Stimulated activated memory B cell treated with anti-CD40 and anti-IgM and Interleukin-4, amounts not matched to agents 10 μg/mL and 1 μg/mL and 100 μg/mL, for 72 hours (primary cell): ENCODE results near the gene ZNF408.

Experiments used
- ATAC-seq: fragments of 150-1000 bp; cut with Tn5 transposase; 2 replicates; pipeline ENCODE4 v1.10.0; 2021
- H3K27ac Mint-ChIP-seq: one replicate; pipeline ENCODE4 v1.8.0; 2022; ENCODE audit warnings: mild to moderate bottlenecking, mixed read lengths
- H3K27me3 Mint-ChIP-seq: one replicate; pipeline ENCODE4 v1.8.0; 2022; ENCODE audit warnings: mixed read lengths
- H3K36me3 Mint-ChIP-seq: one replicate; pipeline ENCODE4 v1.8.0; 2022; ENCODE audit warnings: mixed read lengths
- H3K4me1 Mint-ChIP-seq: one replicate; pipeline ENCODE4 v1.8.0; 2022; ENCODE audit warnings: mixed read lengths
- H3K4me3 Mint-ChIP-seq: one replicate; pipeline ENCODE4 v1.8.0; 2022; ENCODE audit warnings: mild to moderate bottlenecking, moderate library complexity, mixed read lengths
- H3K9me3 Mint-ChIP-seq: one replicate; pipeline ENCODE4 v1.8.0; 2022; ENCODE audit warnings: mixed read lengths

The ZNF408 gene

GRCh38 chr11:46671958-46672315, 28.9 kb upstream of the ZNF408 start:
- ATAC-seq, result no peak
- Mint-ChIP-seq H3K36me3 (peaks cover 39% of the 10 kb centered on the region), H3K27me3 (no peaks in the 10 kb centered on the region), H3K27ac (no peak overlapping the region), H3K4me3 (no peak overlapping the region), H3K4me1 (peaks cover 25% of the 10 kb centered on the region), H3K9me3 (no peaks in the 10 kb centered on the region)

- H3K4me3 Mint-ChIP-seq, result no peak overlapping the region
- H3K4me1 Mint-ChIP-seq, result peaks cover 29% of the 10 kb centered on the region
- no peaks in the 10 kb centered on the region for H3K9me3 Mint-ChIP-seq
- no peak overlapping the region for H3K27ac Mint-ChIP-seq
- H3K27me3 Mint-ChIP-seq, result no peaks in the 10 kb centered on the region
- ATAC-seq, result no peak
- peaks cover 39% of the 10 kb centered on the region for H3K36me3 Mint-ChIP-seq
Observed at GRCh38 chr11:46672381-46672839, 28.4 kb upstream of the ZNF408 start.

DNA sequence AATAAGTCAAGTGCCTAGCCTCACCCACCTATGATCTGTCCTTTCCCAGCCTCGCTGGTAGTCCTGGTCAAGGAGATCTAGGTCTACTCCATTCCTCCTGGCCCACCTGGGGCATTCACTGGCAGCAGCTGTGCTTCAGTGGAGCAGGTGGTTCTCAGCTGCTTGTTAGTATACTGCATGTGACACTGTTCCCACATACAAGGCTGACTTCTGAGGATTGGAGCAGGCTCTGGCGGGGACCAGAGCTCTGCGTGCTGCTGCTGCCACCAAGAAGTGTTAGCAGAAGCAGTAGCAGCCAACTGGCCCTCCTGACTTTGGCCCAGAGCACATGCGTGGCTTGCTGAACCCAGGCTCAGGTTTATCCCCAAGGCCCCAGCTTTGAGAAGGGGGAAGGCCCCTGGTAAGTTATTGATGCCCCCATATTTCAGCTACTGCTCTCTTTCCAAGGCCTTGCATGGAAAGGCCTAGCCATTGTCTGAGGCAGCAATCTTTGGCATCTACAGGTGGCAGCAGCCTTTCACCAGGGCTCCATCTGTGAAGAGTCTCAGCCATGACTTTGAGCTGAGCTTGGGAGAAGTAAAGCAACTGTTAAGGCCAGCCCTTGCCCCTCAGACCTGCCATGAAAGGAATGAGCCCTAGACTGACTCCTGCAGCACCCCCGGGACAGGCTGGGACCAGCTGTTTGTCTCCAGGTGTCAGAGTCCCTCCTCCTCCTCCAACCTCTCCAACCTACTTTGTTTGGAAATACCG, 26.9 kb upstream of the ZNF408 start:
- peaks cover 48% of the 10 kb centered on the region for H3K36me3 Mint-ChIP-seq
- H3K27me3 Mint-ChIP-seq, result no peaks in the 10 kb centered on the region
- ATAC-seq, result no peak
- peaks cover 40% of the 10 kb centered on the region for H3K4me1 Mint-ChIP-seq
- peak overlapping the region; percentile 69 for H3K27ac Mint-ChIP-seq
- H3K4me3 Mint-ChIP-seq, result no peak overlapping the region
- H3K9me3 Mint-ChIP-seq, result no peaks in the 10 kb centered on the region

- Mint-ChIP-seq H3K9me3 (no peaks in the 10 kb centered on the region), H3K27me3 (no peaks in the 10 kb centered on the region), H3K4me3 (no peak overlapping the region), H3K27ac (peak overlapping the region; percentile 69), H3K4me1 (peaks cover 40% of the 10 kb centered on the region), H3K36me3 (peaks cover 49% of the 10 kb centered on the region)
- peak; percentile 40 for ATAC-seq
Observed at GRCh38 chr11:46674463-46675287, 26.2 kb upstream of the ZNF408 start.

DNA sequence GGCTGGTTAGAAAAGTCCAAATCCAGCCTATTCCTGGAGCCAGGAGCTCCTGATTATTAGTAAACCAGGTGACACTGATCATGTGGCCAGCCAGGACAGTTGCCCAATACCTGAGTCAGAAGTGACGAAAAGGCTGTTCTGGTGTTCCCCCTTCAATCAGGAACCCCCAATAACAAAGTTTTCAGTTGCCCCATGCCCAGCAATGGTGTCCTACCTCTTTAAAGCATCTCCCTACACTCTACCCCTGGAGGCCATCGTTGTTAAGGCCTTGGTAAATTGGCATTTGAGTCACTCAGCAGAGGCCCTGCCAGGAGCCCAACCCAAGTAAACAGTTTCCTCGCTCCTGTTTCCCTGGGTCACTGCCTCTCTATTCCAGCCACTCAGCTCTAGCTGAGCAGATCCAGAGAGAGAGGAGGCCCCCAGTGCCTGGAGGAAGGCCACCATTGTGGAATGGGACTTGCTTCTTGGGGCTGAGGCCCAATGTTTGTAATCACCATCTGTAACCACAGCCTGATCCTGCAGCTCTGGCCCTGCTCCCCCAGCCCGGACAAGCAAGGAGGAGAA, 25.5 kb upstream of the ZNF408 start:
- Mint-ChIP-seq H3K36me3 (peaks cover 51% of the 10 kb centered on the region), H3K27me3 (no peaks in the 10 kb centered on the region), H3K4me1 (peaks cover 40% of the 10 kb centered on the region), H3K27ac (peak overlapping the region; percentile 69), H3K4me3 (no peak overlapping the region), H3K9me3 (no peaks in the 10 kb centered on the region)
- ATAC-seq, result no peak

DNA sequence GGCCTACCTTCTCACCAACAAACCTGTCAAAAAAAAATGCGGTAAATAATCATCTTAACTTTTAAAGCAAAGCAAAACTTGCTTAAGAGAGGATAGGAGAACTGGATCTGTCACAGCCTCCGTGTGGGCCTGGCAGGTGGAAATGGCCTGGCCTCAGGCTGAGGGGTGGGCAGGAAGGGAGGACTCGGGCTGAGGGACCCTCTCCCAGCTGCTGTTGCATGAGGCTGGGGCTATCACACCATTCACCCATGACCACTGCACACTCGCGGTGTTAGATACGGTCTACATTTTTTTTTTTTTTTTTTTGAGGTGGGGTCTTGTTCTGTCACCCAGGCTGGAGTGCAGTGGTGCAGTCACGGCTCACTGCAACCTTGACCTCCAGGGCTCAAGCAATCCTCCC, 24.9 kb upstream of the ZNF408 start:
- H3K4me3 Mint-ChIP-seq, result no peak overlapping the region
- peaks cover 40% of the 10 kb centered on the region for H3K4me1 Mint-ChIP-seq
- peak overlapping the region; percentile 60 for H3K27ac Mint-ChIP-seq
- no peaks in the 10 kb centered on the region for H3K27me3 Mint-ChIP-seq
- ATAC-seq, result no peak
- H3K36me3 Mint-ChIP-seq, result peaks cover 57% of the 10 kb centered on the region
- no peaks in the 10 kb centered on the region for H3K9me3 Mint-ChIP-seq

GRCh38 chr11:46676436-46677158, 24.2 kb upstream of the ZNF408 start:
- ATAC-seq, result no peak
- peak overlapping the region; percentile 60 for H3K27ac Mint-ChIP-seq
- H3K4me3 Mint-ChIP-seq, result no peak overlapping the region
- peaks cover 40% of the 10 kb centered on the region for H3K4me1 Mint-ChIP-seq
- no peaks in the 10 kb centered on the region for H3K27me3 Mint-ChIP-seq
- H3K9me3 Mint-ChIP-seq, result no peaks in the 10 kb centered on the region
- H3K36me3 Mint-ChIP-seq, result peaks cover 60% of the 10 kb centered on the region

- ATAC-seq, result no peak
- H3K27me3 Mint-ChIP-seq, result no peaks in the 10 kb centered on the region
- H3K9me3 Mint-ChIP-seq, result no peaks in the 10 kb centered on the region
- H3K4me1 Mint-ChIP-seq, result peaks cover 40% of the 10 kb centered on the region
- H3K36me3 Mint-ChIP-seq, result peaks cover 55% of the 10 kb centered on the region
- peak overlapping the region; percentile 60 for H3K27ac Mint-ChIP-seq
- no peak overlapping the region for H3K4me3 Mint-ChIP-seq
Observed at GRCh38 chr11:46677169-46677568, 23.7 kb upstream of the ZNF408 start.

- H3K27ac Mint-ChIP-seq, result no peak overlapping the region
- peaks cover 46% of the 10 kb centered on the region for H3K36me3 Mint-ChIP-seq
- no peaks in the 10 kb centered on the region for H3K9me3 Mint-ChIP-seq
- no peaks in the 10 kb centered on the region for H3K27me3 Mint-ChIP-seq
- H3K4me3 Mint-ChIP-seq, result no peak overlapping the region
- H3K4me1 Mint-ChIP-seq, result peaks cover 40% of the 10 kb centered on the region
- no peak for ATAC-seq
Observed at GRCh38 chr11:46677991-46678740, 22.7 kb upstream of the ZNF408 start.

GRCh38 chr11:46678741-46679130, 22.1 kb upstream of the ZNF408 start:
- peaks cover 40% of the 10 kb centered on the region for H3K4me1 Mint-ChIP-seq
- H3K4me3 Mint-ChIP-seq, result no peak overlapping the region
- no peaks in the 10 kb centered on the region for H3K9me3 Mint-ChIP-seq
- H3K36me3 Mint-ChIP-seq, result peaks cover 51% of the 10 kb centered on the region
- no peak for ATAC-seq
- H3K27me3 Mint-ChIP-seq, result no peaks in the 10 kb centered on the region
- H3K27ac Mint-ChIP-seq, result no peak overlapping the region

- H3K4me1 Mint-ChIP-seq, result peaks cover 36% of the 10 kb centered on the region
- H3K27me3 Mint-ChIP-seq, result no peaks in the 10 kb centered on the region
- no peaks in the 10 kb centered on the region for H3K9me3 Mint-ChIP-seq
- peak overlapping the region; percentile 42 for H3K27ac Mint-ChIP-seq
- ATAC-seq, result no peak
- H3K36me3 Mint-ChIP-seq, result peaks cover 55% of the 10 kb centered on the region
- no peak overlapping the region for H3K4me3 Mint-ChIP-seq
Observed at GRCh38 chr11:46679241-46680163, 21.3 kb upstream of the ZNF408 start.

- no peaks in the 10 kb centered on the region for H3K27me3 Mint-ChIP-seq
Observed at GRCh38 chr11:46680164-46680760, 20.6 kb upstream of the ZNF408 start.

GRCh38 chr11:46680815-46681214, 20.0 kb upstream of the ZNF408 start:
- no peaks in the 10 kb centered on the region for H3K9me3 Mint-ChIP-seq
- no peak for ATAC-seq
- no peak overlapping the region for H3K27ac Mint-ChIP-seq
- H3K27me3 Mint-ChIP-seq, result no peaks in the 10 kb centered on the region
- peaks cover 22% of the 10 kb centered on the region for H3K4me1 Mint-ChIP-seq
- H3K4me3 Mint-ChIP-seq, result no peak overlapping the region
- H3K36me3 Mint-ChIP-seq, result peaks cover 55% of the 10 kb centered on the region

More at GRCh38 chr11:46680164-46680760, 20.6 kb upstream of the ZNF408 start:
- H3K9me3 Mint-ChIP-seq, result no peaks in the 10 kb centered on the region
- ATAC-seq, result no peak
- H3K4me1 Mint-ChIP-seq, result peaks cover 28% of the 10 kb centered on the region
- peaks cover 55% of the 10 kb centered on the region for H3K36me3 Mint-ChIP-seq
- H3K27ac Mint-ChIP-seq, result no peak overlapping the region
- H3K4me3 Mint-ChIP-seq, result no peak overlapping the region
